ENCODE measurements around the gene AP2M1.
A peak's percentile ranks its signal among the peaks of the same experiment; 100 is the strongest.

Gene AP2M1

GRCh38 chr3:184183679-184184078 lies 9.0 kb downstream of the AP2M1 start:
- DNase-seq = no peak

- DNase-seq = no peak
These were observed 10.0 kb downstream of the AP2M1 start for GRCh38 chr3:184184546-184185230.

- peak; percentile 97 for DNase-seq
These were observed 11.0 kb downstream of the AP2M1 start for GRCh38 chr3:184185461-184186183.

- no peak for DNase-seq
These were observed 11.7 kb downstream of the AP2M1 start, which contains the start of gene ABCF3 for GRCh38 chr3:184186184-184186901. TSS of gene ABCF3 (plus strand) at chr3:184186199. CDS start at chr3:184186208, 9 bp downstream.

GRCh38 chr3:184186902-184187207 lies 12.2 kb downstream of the AP2M1 start:
- DNase-seq = no peak

- DNase-seq = no peak
These were observed 13.4 kb downstream of the AP2M1 start for GRCh38 chr3:184188080-184188479.

- no peak for DNase-seq
These were observed 14.8 kb downstream of the AP2M1 start for GRCh38 chr3:184189421-184189820.

GRCh38 chr3:184192889-184193288 lies 18.2 kb downstream of the AP2M1 start:
- DNase-seq = no peak

GRCh38 chr3:184193991-184194539 lies 19.4 kb downstream of the AP2M1 start:
- DNase-seq = no peak

GRCh38 chr3:184196536-184196935 lies 21.9 kb downstream of the AP2M1 start:
- DNase-seq = no peak

- DNase-seq = no peak
These were observed 23.9 kb downstream of the AP2M1 start for GRCh38 chr3:184198509-184198908.

GRCh38 chr3:184200825-184201224 lies 26.2 kb downstream of the AP2M1 start:
- DNase-seq = no peak

- no peak for DNase-seq
These were observed 28.9 kb downstream of the AP2M1 start for GRCh38 chr3:184203526-184203925.

- no peak for DNase-seq
These were observed 34.7 kb downstream of the AP2M1 start for GRCh38 chr3:184209146-184209923.

- DNase-seq = no peak
These were observed 36.6 kb downstream of the AP2M1 start for GRCh38 chr3:184211297-184211696.

GRCh38 chr3:184211718-184212117 lies 37.1 kb downstream of the AP2M1 start:
- DNase-seq = no peak

GRCh38 chr3:184218814-184219213 lies 44.2 kb downstream of the AP2M1 start:
- DNase-seq = no peak

- no peak for DNase-seq
These were observed 47.9 kb downstream of the AP2M1 start for GRCh38 chr3:184222521-184222920.

- no peak for DNase-seq
These were observed 49.3 kb downstream of the AP2M1 start for GRCh38 chr3:184223946-184224345.

GRCh38 chr3:184227481-184227935 lies 52.9 kb downstream of the AP2M1 start:
- no peak for DNase-seq

GRCh38 chr3:184228376-184229137 lies 53.9 kb downstream of the AP2M1 start:
- no peak for DNase-seq

All from NCI-H1436 treated with DMSO at 0.1 percent for 48 hours (cell line).